H1 (cell line): ENCODE measurements around the gene IER5. TPM values are rescaled to one million over a fixed set of nuclear protein-coding genes. Genes with fewer than 3 reads are reported as not detected.

Experiments
- ASH2L ChIP-seq: fragments of 200-600, 300-600 bp; sonication (generic); IDR thresholded peaks from one replicate; pipeline ENCODE4 v1.7.1; 2017; ENCODE audit warnings: low read length
- CBX5 ChIP-seq: fragments of 300-800, 300-1000 bp; sonication (generic); IDR thresholded peaks from 2 replicates; pipeline ENCODE4 v1.7.1; 2016; ENCODE audit warnings: antibody characterized with exemption, low read length, low read depth
- FOSL1 ChIP-seq: IDR thresholded peaks from 2 replicates; pipeline ENCODE4 v1.6.1; 2011; ENCODE audit warnings: mild to moderate bottlenecking, low read depth, low read length, moderate library complexity; ENCODE audit not compliant: insufficient read depth
- KDM5A ChIP-seq: fragments of 200-600 bp; IDR thresholded peaks from 2 replicates; pipeline ENCODE4 v1.7.1; 2012; ENCODE audit warnings: mild to moderate bottlenecking, low read length, inconsistent platforms, mixed read lengths
- RFX5 ChIP-seq: IDR thresholded peaks from 2 replicates; pipeline ENCODE4 v1.6.1; 2011; ENCODE audit warnings: low read depth, low read length, improper control_type of control experiment, borderline replicate concordance
- SIX5 ChIP-seq: IDR thresholded peaks from 2 replicates; pipeline ENCODE4 v1.6.1; 2011; ENCODE audit warnings: mild to moderate bottlenecking, low read depth, low read length
- ZNF274 ChIP-seq: IDR thresholded peaks from 2 replicates; pipeline ENCODE4 v1.7.0; 2012; ENCODE audit warnings: low read length, borderline replicate concordance; ENCODE audit errors: extremely low read depth
- polyA plus RNA-seq, 7 experiments: library from polyadenylated mRNA; depleted of rRNA in 3 of 7; stranded (reverse) in 5 of 7; unstranded in 2 of 7; fragments of >200 nt in 5 of 7; fragments of 200-250 nt in 2 of 7; gene quantifications; 1 replicate in 5 of 7; 2 replicates in 1 of 7; 4 replicates in 1 of 7; pipeline versions ENCODE4 v1.2.1 to v1.2.3, GENCODE V29; 2011 to 2013; ENCODE audit warnings: missing spikeins in 2 of 7, mixed read lengths in 2 of 7
- total RNA-seq: library from RNA; stranded (reverse); fragmentation: NEBNext Ultra II Directional; extraction: Animal tissue kit (Norgen Biotek cat#: 25700); gene quantifications from 2 replicates; pipeline ENCODE4 v1.2.1, GENCODE V29; 2021
- TF ChIP-seq, protein P1 (sequence below): IDR thresholded peaks from 2 replicates; pipeline ENCODE4 v1.6.1; 2012; ENCODE audit warnings: low read length, inconsistent platforms

The IER5 gene
- total and polyA plus RNA-seq, 2 of the 8 experiments (the other 6 are each of a cell fraction or from before 2014, with no cell fraction given) = 3.5 to 7.7 TPM

DNA sequence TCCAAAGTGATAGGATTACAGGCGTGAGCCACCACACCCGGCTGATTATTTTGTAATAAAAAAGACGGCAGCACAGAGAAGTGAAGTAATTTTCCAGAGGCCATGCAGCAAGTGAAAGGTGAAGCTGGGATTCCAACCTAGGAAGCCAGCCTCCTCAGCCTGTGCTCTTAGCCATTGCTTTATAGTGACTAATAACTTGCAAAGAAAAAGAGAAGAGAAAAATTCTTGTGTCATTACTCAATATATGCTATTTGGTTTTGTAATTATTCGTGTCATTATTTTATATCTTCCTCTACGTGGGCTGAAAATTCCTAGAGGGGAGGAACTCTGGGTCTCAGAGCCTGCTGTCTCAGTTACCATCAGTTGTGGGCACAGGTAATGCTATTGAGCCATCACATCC lies 1.6 kb upstream of the IER5 start (continued):
- no peak for TF ChIP-seq ZNF274
- TF ChIP-seq SIX5 = no peak
- no peak for TF ChIP-seq FOSL1
- no peak for TF ChIP-seq ASH2L
- TF ChIP-seq RFX5 = no peak
- TF ChIP-seq, protein P1, sequence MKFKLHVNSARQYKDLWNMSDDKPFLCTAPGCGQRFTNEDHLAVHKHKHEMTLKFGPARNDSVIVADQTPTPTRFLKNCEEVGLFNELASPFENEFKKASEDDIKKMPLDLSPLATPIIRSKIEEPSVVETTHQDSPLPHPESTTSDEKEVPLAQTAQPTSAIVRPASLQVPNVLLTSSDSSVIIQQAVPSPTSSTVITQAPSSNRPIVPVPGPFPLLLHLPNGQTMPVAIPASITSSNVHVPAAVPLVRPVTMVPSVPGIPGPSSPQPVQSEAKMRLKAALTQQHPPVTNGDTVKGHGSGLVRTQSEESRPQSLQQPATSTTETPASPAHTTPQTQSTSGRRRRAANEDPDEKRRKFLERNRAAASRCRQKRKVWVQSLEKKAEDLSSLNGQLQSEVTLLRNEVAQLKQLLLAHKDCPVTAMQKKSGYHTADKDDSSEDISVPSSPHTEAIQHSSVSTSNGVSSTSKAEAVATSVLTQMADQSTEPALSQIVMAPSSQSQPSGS = no peak
- no peak for TF ChIP-seq CBX5
- no peak for TF ChIP-seq KDM5A
